ENCODE results near the gene RP2.

Gene RP2

GRCh38 chrX:46823481-46823880 is 13.4 kb upstream of the RP2 start:
- Mint-ChIP-seq H3K36me3 (ENCODE audit: low read depth) (no peaks in the 10 kb centered on the region), H3K9me3 (no peaks in the 10 kb centered on the region), H3K4me1 (ENCODE audit: low read depth) (no peaks in the 10 kb centered on the region), H3K27ac (no peak overlapping the region), H3K4me3 (no peak overlapping the region), H3K27me3 (peaks cover 34% of the 10 kb centered on the region)
- DNase-seq = no peak

- H3K27ac Mint-ChIP-seq = peak overlapping the region; percentile 41
- peaks cover 2% of the 10 kb centered on the region for H3K36me3 Mint-ChIP-seq (ENCODE audit: low read depth)
- H3K9me3 Mint-ChIP-seq = no peaks in the 10 kb centered on the region
- no peak overlapping the region for H3K4me3 Mint-ChIP-seq
- peaks cover 34% of the 10 kb centered on the region for H3K27me3 Mint-ChIP-seq
- H3K4me1 Mint-ChIP-seq (ENCODE audit: low read depth) = peaks cover 5% of the 10 kb centered on the region
- no peak for DNase-seq
Observed at GRCh38 chrX:46831765-46832327, 5.0 kb upstream of the RP2 start.

GRCh38 chrX:46837558-46838485 is 979 bp downstream of the RP2 start:
- peaks cover 17% of the 10 kb centered on the region for H3K27me3 Mint-ChIP-seq

GRCh38 chrX:46838486-46838870 is 1.6 kb downstream of the RP2 start:
- peaks cover 14% of the 10 kb centered on the region for H3K36me3 Mint-ChIP-seq (ENCODE audit: low read depth)
- H3K27me3 Mint-ChIP-seq = peaks cover 15% of the 10 kb centered on the region
- H3K27ac Mint-ChIP-seq = no peak overlapping the region
- H3K4me3 Mint-ChIP-seq = peak overlapping the region; percentile 95
- H3K9me3 Mint-ChIP-seq = no peaks in the 10 kb centered on the region
- H3K4me1 Mint-ChIP-seq (ENCODE audit: low read depth) = peaks cover 13% of the 10 kb centered on the region
- DNase-seq = no peak

More at GRCh38 chrX:46837558-46838485, 979 bp downstream of the RP2 start:
- H3K4me1 Mint-ChIP-seq (ENCODE audit: low read depth) = peaks cover 13% of the 10 kb centered on the region
- no peak for DNase-seq
- H3K36me3 Mint-ChIP-seq (ENCODE audit: low read depth) = peaks cover 14% of the 10 kb centered on the region
- H3K4me3 Mint-ChIP-seq = peak overlapping the region; percentile 95
- H3K9me3 Mint-ChIP-seq = no peaks in the 10 kb centered on the region
- peak overlapping the region; percentile 92 for H3K27ac Mint-ChIP-seq

- peaks cover 13% of the 10 kb centered on the region for H3K4me1 Mint-ChIP-seq (ENCODE audit: low read depth)
- no peaks in the 10 kb centered on the region for H3K9me3 Mint-ChIP-seq
- peaks cover 15% of the 10 kb centered on the region for H3K27me3 Mint-ChIP-seq
- H3K27ac Mint-ChIP-seq = no peak overlapping the region
- peaks cover 14% of the 10 kb centered on the region for H3K36me3 Mint-ChIP-seq (ENCODE audit: low read depth)
- H3K4me3 Mint-ChIP-seq = peak overlapping the region; percentile 95
- DNase-seq = no peak
Observed at GRCh38 chrX:46838974-46839480, 2.2 kb downstream of the RP2 start.

- no peaks in the 10 kb centered on the region for H3K9me3 Mint-ChIP-seq
- H3K4me1 Mint-ChIP-seq (ENCODE audit: low read depth) = peaks cover 16% of the 10 kb centered on the region
- H3K36me3 Mint-ChIP-seq (ENCODE audit: low read depth) = peaks cover 14% of the 10 kb centered on the region
- H3K27ac Mint-ChIP-seq = no peak overlapping the region
- no peak for DNase-seq
- H3K4me3 Mint-ChIP-seq = no peak overlapping the region
- H3K27me3 Mint-ChIP-seq = peaks cover 15% of the 10 kb centered on the region
Observed at GRCh38 chrX:46840946-46841345, 4.1 kb downstream of the RP2 start.

- peaks cover 13% of the 10 kb centered on the region for H3K4me1 Mint-ChIP-seq (ENCODE audit: low read depth)
- H3K4me3 Mint-ChIP-seq = no peak overlapping the region
- no peak for DNase-seq
- no peaks in the 10 kb centered on the region for H3K9me3 Mint-ChIP-seq
- peaks cover 14% of the 10 kb centered on the region for H3K36me3 Mint-ChIP-seq (ENCODE audit: low read depth)
- peaks cover 11% of the 10 kb centered on the region for H3K27me3 Mint-ChIP-seq
- no peak overlapping the region for H3K27ac Mint-ChIP-seq
Observed at GRCh38 chrX:46841346-46841745, 4.5 kb downstream of the RP2 start.

- Mint-ChIP-seq H3K4me1 (ENCODE audit: low read depth) (peaks cover 11% of the 10 kb centered on the region), H3K4me3 (no peak overlapping the region), H3K27me3 (peaks cover 4% of the 10 kb centered on the region), H3K9me3 (no peaks in the 10 kb centered on the region), H3K36me3 (ENCODE audit: low read depth) (peaks cover 4% of the 10 kb centered on the region), H3K27ac (no peak overlapping the region)
- no peak for DNase-seq
Observed at GRCh38 chrX:46844913-46845312, 8.1 kb downstream of the RP2 start.

GRCh38 chrX:46849933-46850332 is 13.1 kb downstream of the RP2 start:
- peaks cover 5% of the 10 kb centered on the region for H3K36me3 Mint-ChIP-seq (ENCODE audit: low read depth)
- H3K27ac Mint-ChIP-seq = no peak overlapping the region
- peaks cover 7% of the 10 kb centered on the region for H3K4me1 Mint-ChIP-seq (ENCODE audit: low read depth)
- no peak for DNase-seq
- H3K9me3 Mint-ChIP-seq = no peaks in the 10 kb centered on the region
- H3K4me3 Mint-ChIP-seq = no peak overlapping the region
- peaks cover 1% of the 10 kb centered on the region for H3K27me3 Mint-ChIP-seq

GRCh38 chrX:46850771-46851170 is 13.9 kb downstream of the RP2 start:
- Mint-ChIP-seq H3K36me3 (ENCODE audit: low read depth) (peaks cover 9% of the 10 kb centered on the region), H3K27ac (no peak overlapping the region), H3K4me1 (ENCODE audit: low read depth) (peaks cover 7% of the 10 kb centered on the region), H3K27me3 (peaks cover 4% of the 10 kb centered on the region), H3K9me3 (no peaks in the 10 kb centered on the region), H3K4me3 (no peak overlapping the region)
- no peak for DNase-seq

- no peak for DNase-seq
- H3K4me3 Mint-ChIP-seq = no peak overlapping the region
- H3K27me3 Mint-ChIP-seq = peaks cover 9% of the 10 kb centered on the region
- H3K27ac Mint-ChIP-seq = no peak overlapping the region
- no peaks in the 10 kb centered on the region for H3K9me3 Mint-ChIP-seq
- H3K36me3 Mint-ChIP-seq (ENCODE audit: low read depth) = peaks cover 14% of the 10 kb centered on the region
- H3K4me1 Mint-ChIP-seq (ENCODE audit: low read depth) = no peaks in the 10 kb centered on the region
Observed at GRCh38 chrX:46856483-46856882, 19.6 kb downstream of the RP2 start.

- Mint-ChIP-seq H3K4me1 (ENCODE audit: low read depth) (no peaks in the 10 kb centered on the region), H3K27me3 (peaks cover 10% of the 10 kb centered on the region), H3K36me3 (ENCODE audit: low read depth) (peaks cover 17% of the 10 kb centered on the region), H3K4me3 (no peak overlapping the region), H3K27ac (no peak overlapping the region), H3K9me3 (no peaks in the 10 kb centered on the region)
- DNase-seq = no peak
Observed at GRCh38 chrX:46860557-46860956, 23.7 kb downstream of the RP2 start.

- Mint-ChIP-seq H3K27ac (no peak overlapping the region), H3K27me3 (peaks cover 16% of the 10 kb centered on the region), H3K4me1 (ENCODE audit: low read depth) (no peaks in the 10 kb centered on the region), H3K4me3 (no peak overlapping the region), H3K36me3 (ENCODE audit: low read depth) (peaks cover 24% of the 10 kb centered on the region), H3K9me3 (no peaks in the 10 kb centered on the region)
- DNase-seq = no peak
Observed at GRCh38 chrX:46863072-46863471, 26.2 kb downstream of the RP2 start.

- Mint-ChIP-seq H3K4me1 (ENCODE audit: low read depth) (no peaks in the 10 kb centered on the region), H3K27me3 (peaks cover 16% of the 10 kb centered on the region), H3K36me3 (ENCODE audit: low read depth) (peaks cover 24% of the 10 kb centered on the region), H3K9me3 (no peaks in the 10 kb centered on the region), H3K27ac (no peak overlapping the region), H3K4me3 (no peak overlapping the region)
- no peak for DNase-seq
Observed at GRCh38 chrX:46864606-46865005, 27.8 kb downstream of the RP2 start.

- H3K36me3 Mint-ChIP-seq (ENCODE audit: low read depth) = peaks cover 24% of the 10 kb centered on the region
- no peaks in the 10 kb centered on the region for H3K4me1 Mint-ChIP-seq (ENCODE audit: low read depth)
- H3K27ac Mint-ChIP-seq = no peak overlapping the region
- no peaks in the 10 kb centered on the region for H3K9me3 Mint-ChIP-seq
- H3K27me3 Mint-ChIP-seq = peaks cover 14% of the 10 kb centered on the region
- H3K4me3 Mint-ChIP-seq = no peak overlapping the region
- no peak for DNase-seq
Observed at GRCh38 chrX:46865281-46865680, 28.4 kb downstream of the RP2 start.
